OCI-LY7 (cell line): ENCODE data around the gene SLC19A1.

Source experiments
- EZH2phosphoT487 ChIP-seq: fragments of 200-600 bp; sonication (generic); IDR thresholded peaks from 2 replicates; pipeline ENCODE4 v1.6.1; 2018; ENCODE audit warnings: low read depth, borderline replicate concordance, mild to moderate bottlenecking, mixed run types, antibody characterized with exemption, low read length, moderate library complexity, mixed read lengths
- TF ChIP-seq, protein P1 (sequence below): fragments of 200-600 bp; sonication (generic); conservative IDR thresholded peaks from 2 replicates; pipeline ENCODE4 v1.5.1; 2014; ENCODE audit warnings: mild to moderate bottlenecking, antibody characterized with exemption, low read length, moderate library complexity, mixed read lengths

DNA sequence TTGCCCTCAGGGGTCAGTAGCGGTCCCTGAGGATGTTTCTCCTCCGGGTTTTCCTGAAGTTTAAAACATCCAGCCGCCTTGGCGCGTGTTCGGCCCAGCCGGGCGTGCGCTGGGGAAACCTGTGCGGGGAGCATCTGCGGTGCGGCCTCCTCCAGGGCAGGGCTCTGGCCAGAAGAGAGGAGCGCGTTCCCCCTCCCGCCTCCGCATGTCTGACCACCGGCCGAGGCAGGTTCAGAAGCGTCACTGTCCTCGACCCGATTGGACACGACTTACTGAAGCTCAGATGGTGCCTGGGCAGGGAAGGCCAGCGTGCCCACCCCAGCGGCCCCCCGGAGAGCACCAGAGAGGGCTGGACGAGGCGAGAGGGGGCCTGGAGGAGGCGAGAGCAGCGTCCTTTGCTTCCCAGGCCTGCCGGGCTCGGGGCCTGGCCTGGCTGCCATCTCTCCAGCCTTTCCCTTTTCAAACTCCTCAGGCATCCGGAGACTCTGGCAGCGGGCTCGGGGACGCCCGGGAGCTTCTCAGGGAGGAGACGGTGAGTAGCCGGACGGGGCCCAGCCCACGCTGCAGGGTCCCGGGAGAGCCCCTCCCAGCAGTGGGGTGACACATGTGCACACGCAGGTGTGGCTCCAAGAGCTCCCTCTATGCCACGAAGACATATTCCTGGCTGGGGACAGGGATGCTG is 67.1 kb downstream of the SLC19A1 start:
- TF ChIP-seq, protein P1, sequence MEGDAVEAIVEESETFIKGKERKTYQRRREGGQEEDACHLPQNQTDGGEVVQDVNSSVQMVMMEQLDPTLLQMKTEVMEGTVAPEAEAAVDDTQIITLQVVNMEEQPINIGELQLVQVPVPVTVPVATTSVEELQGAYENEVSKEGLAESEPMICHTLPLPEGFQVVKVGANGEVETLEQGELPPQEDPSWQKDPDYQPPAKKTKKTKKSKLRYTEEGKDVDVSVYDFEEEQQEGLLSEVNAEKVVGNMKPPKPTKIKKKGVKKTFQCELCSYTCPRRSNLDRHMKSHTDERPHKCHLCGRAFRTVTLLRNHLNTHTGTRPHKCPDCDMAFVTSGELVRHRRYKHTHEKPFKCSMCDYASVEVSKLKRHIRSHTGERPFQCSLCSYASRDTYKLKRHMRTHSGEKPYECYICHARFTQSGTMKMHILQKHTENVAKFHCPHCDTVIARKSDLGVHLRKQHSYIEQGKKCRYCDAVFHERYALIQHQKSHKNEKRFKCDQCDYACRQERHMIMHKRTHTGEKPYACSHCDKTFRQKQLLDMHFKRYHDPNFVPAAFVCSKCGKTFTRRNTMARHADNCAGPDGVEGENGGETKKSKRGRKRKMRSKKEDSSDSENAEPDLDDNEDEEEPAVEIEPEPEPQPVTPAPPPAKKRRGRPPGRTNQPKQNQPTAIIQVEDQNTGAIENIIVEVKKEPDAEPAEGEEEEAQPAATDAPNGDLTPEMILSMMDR: no peak
- TF ChIP-seq EZH2phosphoT487: no peak
